ENCODE results near the gene BTN2A1. TPM values are rescaled to one million over a fixed set of nuclear protein-coding genes. Genes with fewer than 3 reads are reported as not detected.
A peak's percentile ranks its signal among the peaks of the same experiment; 100 is the strongest.

Gene BTN2A1
- total and polyA plus RNA-seq, 5 donors = 10.9 to 26.3 (median 20.4) TPM

DNA sequence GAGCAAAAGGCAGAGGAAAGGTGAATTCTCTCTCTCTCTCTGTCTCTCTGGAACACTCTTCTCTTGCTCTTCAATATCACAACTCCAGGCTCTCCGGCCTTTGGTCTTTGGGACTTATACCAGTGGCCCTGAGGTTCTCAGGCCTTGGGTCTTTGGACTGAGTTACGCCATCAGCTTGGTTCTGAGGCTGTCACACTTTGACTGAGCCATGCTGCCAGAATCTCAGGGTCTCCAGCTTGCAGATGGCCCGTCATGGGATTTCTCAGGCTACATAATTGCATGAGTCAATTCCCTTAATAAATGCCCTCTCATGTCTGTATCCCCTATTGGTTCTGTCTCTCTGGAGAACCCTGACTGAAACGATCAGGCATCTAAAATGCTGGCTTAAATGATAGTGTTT, 12.9 kb downstream of the BTN2A1 start:
- Histone ChIP-seq H3K4me3 (ENCODE audit: low read length) (no peak overlapping the region), H3K4me1 (ENCODE audit: control insufficient read depth, insufficient read depth, low read length) (no peaks in the 10 kb centered on the region), H3K27me3 (ENCODE audit: control insufficient read depth, insufficient read depth) (no peaks in the 10 kb centered on the region), H3K27ac (ENCODE audit: low read length) (no peak overlapping the region), H3K9me3 (ENCODE audit: control insufficient read depth, low read length) (no peaks in the 10 kb centered on the region)
- DNase-seq = no peak
- intact Hi-C loops (cut with DNase I) = no loop called here
- WGBS = 84% methylated on average over 4 of the region's 4 CpGs
- no peak for ATAC-seq

DNA sequence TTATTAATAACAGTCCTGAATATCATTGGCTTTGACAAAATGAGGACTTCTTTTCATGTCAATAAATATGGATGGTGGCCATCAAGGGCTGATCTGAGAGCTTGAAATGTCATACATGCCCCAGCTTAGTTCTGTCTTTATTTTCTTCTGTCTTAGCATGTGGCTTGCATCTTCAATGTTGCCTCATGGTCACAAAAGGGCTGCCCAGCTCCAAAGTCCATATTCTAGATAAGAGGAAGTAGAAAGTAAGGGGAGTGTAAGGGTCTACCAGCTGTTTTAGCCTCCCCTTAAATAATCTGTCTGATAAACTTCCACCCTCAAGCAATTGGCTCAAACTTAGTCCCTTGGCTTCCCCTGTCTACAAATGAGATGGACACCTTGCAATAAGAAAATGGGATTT, 14.2 kb downstream of the BTN2A1 start:
- DNase-seq (no peak), ATAC-seq (no peak)
- Histone ChIP-seq H3K4me1 (ENCODE audit: control insufficient read depth, insufficient read depth, low read length) (no peaks in the 10 kb centered on the region), H3K9me3 (ENCODE audit: control insufficient read depth, low read length) (no peaks in the 10 kb centered on the region), H3K27me3 (ENCODE audit: control insufficient read depth, insufficient read depth) (no peaks in the 10 kb centered on the region), H3K27ac (ENCODE audit: low read length) (no peak overlapping the region), H3K4me3 (ENCODE audit: low read length) (no peak overlapping the region)
- intact Hi-C loops (cut with DNase I) = no loop called here

DNA sequence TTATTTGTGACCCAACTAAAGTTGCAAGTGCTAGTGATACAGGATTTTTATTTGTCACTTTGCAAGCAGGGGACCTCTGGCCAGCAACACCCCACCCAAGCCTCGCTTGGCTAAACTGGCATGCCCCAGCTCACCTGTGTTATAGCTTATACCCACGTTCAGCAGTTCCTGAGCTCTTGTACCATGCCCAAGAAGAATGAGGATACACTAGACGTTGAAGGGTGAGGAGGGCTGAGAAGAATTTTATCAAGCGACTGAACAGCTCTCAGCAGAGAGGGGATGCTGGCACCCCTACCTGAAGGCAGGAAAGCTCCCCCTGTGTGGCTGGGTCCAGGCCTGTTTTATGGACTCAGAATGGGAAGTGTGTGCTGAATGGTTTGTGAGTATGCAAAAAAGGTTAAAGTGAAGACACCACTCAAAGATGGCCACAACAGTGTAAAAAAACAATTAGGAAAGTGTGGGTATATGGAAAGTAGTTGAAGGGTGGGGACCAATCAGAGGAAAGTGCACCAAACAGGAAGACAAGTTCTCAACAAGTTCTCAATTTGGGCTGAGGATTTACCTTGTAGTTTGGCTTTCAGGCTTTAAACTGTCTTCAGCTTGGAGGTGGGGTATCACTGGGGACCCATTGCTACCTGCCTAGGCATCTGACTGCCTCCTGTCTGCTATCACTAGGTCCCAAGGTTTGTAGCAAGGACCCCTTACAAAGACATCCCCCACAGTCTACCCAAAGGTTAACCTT, 15.0 kb downstream of the BTN2A1 start:
- Histone ChIP-seq H3K9me3 (ENCODE audit: control insufficient read depth, low read length) (no peaks in the 10 kb centered on the region), H3K27ac (ENCODE audit: low read length) (peak overlapping the region; percentile 46), H3K4me3 (ENCODE audit: low read length) (no peak overlapping the region), H3K27me3 (ENCODE audit: control insufficient read depth, insufficient read depth) (no peaks in the 10 kb centered on the region), H3K4me1 (ENCODE audit: control insufficient read depth, insufficient read depth, low read length) (no peaks in the 10 kb centered on the region)
- intact Hi-C loops (cut with DNase I) = no loop called here
- 96% methylated on average over 4 of the region's 4 CpGs for WGBS
- ATAC-seq (no peak), DNase-seq (no peak)

DNA sequence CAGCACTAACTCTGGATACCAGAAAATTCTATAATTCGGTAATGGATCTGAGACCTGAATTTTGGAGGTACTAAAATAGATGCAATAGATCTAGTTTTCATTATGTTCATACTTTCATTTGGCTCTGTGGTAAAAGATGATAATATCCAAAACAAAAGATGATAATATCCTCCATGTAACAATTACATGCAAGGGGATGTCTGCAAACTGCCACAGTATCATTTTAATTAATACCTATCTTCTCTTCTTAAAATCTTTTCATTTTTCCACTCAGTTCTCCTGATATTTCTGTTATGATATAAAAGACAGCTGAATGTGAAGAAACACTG, 15.6 kb downstream of the BTN2A1 start:
- Histone ChIP-seq H3K9me3 (ENCODE audit: control insufficient read depth, low read length) (no peaks in the 10 kb centered on the region), H3K27ac (ENCODE audit: low read length) (no peak overlapping the region), H3K4me3 (ENCODE audit: low read length) (peak overlapping the region; percentile 84), H3K27me3 (ENCODE audit: control insufficient read depth, insufficient read depth) (no peaks in the 10 kb centered on the region), H3K4me1 (ENCODE audit: control insufficient read depth, insufficient read depth, low read length) (no peaks in the 10 kb centered on the region)
- DNase-seq (no peak), ATAC-seq (no peak)
- intact Hi-C loops (cut with DNase I) = no loop called here
- 77% methylated on average over 1 of the region's 1 CpG for WGBS

DNA sequence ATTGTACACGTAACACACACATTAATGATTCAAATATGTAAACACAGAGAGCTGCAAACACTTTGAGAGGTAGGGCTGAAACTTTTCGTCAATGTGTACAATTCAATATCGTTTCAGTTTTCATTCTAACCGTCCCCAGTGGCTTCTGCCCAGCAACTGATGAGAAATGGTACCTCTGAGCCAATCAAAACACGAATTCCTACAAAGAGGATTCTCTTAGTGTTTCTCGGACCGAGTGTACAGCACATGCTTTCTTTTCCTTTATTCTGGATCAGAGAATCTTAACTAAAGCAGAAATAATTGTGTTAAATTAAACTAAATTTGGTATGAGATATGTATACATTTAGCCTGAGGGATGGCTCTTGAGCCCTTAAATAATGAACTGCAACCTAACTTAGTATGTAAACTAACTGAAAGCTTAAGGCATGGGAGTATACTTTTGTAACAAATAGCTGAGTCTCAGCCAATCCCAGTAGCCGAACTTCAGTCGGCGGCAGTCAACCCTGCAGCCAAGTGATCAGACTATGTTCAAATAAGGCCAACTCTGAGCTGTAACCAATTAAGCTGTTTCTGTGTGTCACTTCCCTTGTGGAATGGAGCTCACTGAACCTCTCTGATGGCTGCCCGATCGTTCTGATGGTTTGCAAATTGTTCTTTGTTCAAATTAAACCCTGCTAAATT, 16.1 kb downstream of the BTN2A1 start:
- ATAC-seq (peak; percentile 97 to 98), DNase-seq (peak; percentile 78 to 88 (median 87))
- Histone ChIP-seq H3K9me3 (ENCODE audit: control insufficient read depth, low read length) (no peaks in the 10 kb centered on the region), H3K27ac (ENCODE audit: low read length) (peak overlapping the region; percentile 98), H3K27me3 (ENCODE audit: control insufficient read depth, insufficient read depth) (no peaks in the 10 kb centered on the region), H3K4me1 (ENCODE audit: control insufficient read depth, insufficient read depth, low read length) (no peaks in the 10 kb centered on the region), H3K4me3 (ENCODE audit: low read length) (peak overlapping the region; percentile 84)
- intact Hi-C loops (cut with DNase I) = no loop called here
- 1% methylated on average over 12 of the region's 12 CpGs for WGBS

GRCh38 chr6:26474439-26474881, 16.7 kb downstream of the BTN2A1 start:
- DNase-seq = no peak
- 22% methylated on average over 2 of the region's 2 CpGs for WGBS
- peak in 1 of 2 donors; percentile 29 for ATAC-seq
- Histone ChIP-seq H3K27ac (ENCODE audit: low read length) (peak overlapping the region; percentile 98), H3K4me1 (ENCODE audit: control insufficient read depth, insufficient read depth, low read length) (no peaks in the 10 kb centered on the region), H3K4me3 (ENCODE audit: low read length) (peak overlapping the region; percentile 84), H3K9me3 (ENCODE audit: control insufficient read depth, low read length) (no peaks in the 10 kb centered on the region), H3K27me3 (ENCODE audit: control insufficient read depth, insufficient read depth) (no peaks in the 10 kb centered on the region)
- intact Hi-C loops (cut with DNase I) = no loop called here

DNA sequence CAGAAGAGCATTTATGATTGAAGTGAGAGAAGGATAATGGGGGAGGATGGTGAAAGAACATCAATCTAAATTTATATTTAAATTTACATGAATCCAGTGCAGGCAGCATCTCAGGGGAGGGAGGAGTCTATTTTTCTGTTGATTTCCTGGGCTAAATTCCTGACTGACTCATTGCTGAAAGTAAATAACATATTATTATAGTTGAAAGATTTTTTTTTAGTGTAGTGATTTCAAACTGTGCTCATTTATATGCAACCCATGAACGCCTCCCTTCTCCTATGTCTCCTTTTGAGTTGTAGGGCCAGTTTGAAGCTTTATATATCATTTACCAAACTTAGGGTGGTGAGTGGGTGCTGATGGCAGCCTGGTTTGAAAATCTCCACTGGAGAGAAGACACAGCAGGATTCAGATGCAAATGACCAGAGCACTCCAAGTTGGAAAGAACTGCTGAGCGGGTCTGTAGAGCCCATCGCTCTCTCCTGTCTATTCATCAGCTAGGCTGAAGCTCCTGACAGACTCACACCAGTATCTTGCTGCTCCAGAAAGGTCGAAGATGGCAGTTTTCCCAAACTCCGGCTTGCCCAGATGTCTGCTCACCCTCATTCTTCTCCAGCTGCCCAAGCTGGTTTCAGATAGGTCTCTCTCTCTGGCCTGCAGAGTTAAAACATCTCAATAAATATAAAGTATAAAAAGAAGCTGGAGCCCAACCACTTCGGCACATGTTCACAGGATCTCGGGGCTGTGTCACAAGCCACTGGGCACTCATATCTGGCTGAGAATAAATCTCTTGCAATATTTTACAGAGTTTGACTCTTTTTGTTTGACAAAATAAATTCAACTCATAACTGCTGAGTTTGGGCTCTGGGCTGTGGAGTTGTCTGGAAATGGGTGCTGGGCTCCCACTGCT, 18.3 kb downstream of the BTN2A1 start:
- intact Hi-C loops (cut with DNase I) = loop anchor here in 1 of 4 donors (5.0 kb wide), 1 partner anchor 41 kb away; no protein-coding TSS in a partner anchor
- Histone ChIP-seq H3K9me3 (ENCODE audit: control insufficient read depth, low read length) (no peaks in the 10 kb centered on the region), H3K4me3 (ENCODE audit: low read length) (no peak overlapping the region), H3K27me3 (ENCODE audit: control insufficient read depth, insufficient read depth) (no peaks in the 10 kb centered on the region), H3K4me1 (ENCODE audit: control insufficient read depth, insufficient read depth, low read length) (no peaks in the 10 kb centered on the region), H3K27ac (ENCODE audit: low read length) (no peak overlapping the region)
- no peak for DNase-seq
- no peak for ATAC-seq
- WGBS = 83% methylated on average over 7 of the region's 7 CpGs

GRCh38 chr6:26476896-26477295, 19.1 kb downstream of the BTN2A1 start:
- 87% methylated on average over 4 of the region's 4 CpGs for WGBS
- Histone ChIP-seq H3K4me1 (ENCODE audit: control insufficient read depth, insufficient read depth, low read length) (no peaks in the 10 kb centered on the region), H3K9me3 (ENCODE audit: control insufficient read depth, low read length) (no peaks in the 10 kb centered on the region), H3K27ac (ENCODE audit: low read length) (no peak overlapping the region), H3K4me3 (ENCODE audit: low read length) (no peak overlapping the region), H3K27me3 (ENCODE audit: control insufficient read depth, insufficient read depth) (no peaks in the 10 kb centered on the region)
- intact Hi-C loops (cut with DNase I) = loop anchor here in 1 of 4 donors (5.0 kb wide), 1 partner anchor 40 kb away; no protein-coding TSS in a partner anchor
- ATAC-seq (no peak), DNase-seq (no peak)

- Histone ChIP-seq H3K4me1 (ENCODE audit: control insufficient read depth, insufficient read depth, low read length) (no peaks in the 10 kb centered on the region), H3K27me3 (ENCODE audit: control insufficient read depth, insufficient read depth) (no peaks in the 10 kb centered on the region), H3K4me3 (ENCODE audit: low read length) (no peak overlapping the region), H3K27ac (ENCODE audit: low read length) (no peak overlapping the region), H3K9me3 (ENCODE audit: control insufficient read depth, low read length) (no peaks in the 10 kb centered on the region)
- 7% methylated on average over 1 of the region's 1 CpG for WGBS
- ATAC-seq (no peak), DNase-seq (no peak)
- intact Hi-C loops (cut with DNase I) = loop anchor here in 1 of 4 donors (5.0 kb wide), 1 partner anchor 40 kb away; no protein-coding TSS in a partner anchor
Measured at GRCh38 chr6:26477426-26477825, 19.7 kb downstream of the BTN2A1 start.

DNA sequence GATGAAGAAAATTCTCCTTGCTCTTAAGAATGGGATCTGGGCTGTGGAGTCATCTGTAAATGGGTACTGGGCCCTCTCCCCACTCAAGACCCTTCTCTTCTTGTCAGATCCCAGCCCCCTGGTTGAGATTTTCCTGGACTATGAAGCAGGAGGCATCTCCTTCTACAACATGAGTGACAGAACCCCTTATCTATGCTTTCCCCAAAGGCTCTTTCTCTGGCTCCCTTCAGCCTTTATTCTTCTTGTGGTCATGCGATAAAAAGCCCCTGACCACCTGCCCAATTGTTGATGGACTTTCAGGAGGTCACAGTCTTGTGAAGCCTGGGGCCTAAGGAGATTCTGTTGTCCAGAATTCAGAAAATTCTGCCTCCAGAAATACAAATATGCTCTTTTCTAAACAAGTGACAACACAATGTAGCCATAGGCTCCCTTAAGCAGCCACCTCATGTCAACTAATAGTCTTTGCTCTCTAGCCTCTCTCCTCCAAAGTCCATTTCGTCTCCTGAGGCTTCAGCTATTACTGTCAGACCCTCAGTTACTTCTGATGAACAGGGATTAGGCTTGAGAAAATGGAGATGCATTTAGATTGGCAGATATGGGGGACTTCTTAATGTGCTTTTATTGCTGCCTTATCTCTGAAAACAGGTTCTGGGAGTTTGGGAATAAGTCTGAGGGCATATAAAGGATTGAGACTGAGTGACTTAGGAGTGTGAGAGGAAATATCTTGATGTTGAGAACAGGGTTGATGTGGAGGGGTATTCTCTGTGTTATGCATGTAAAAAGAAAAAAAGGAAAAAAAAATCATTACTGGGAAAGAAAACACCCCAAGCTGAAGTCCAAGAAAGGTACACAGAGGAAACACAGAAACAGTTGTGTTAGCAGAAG, 20.6 kb downstream of the BTN2A1 start:
- 91% methylated on average over 2 of the region's 2 CpGs for WGBS
- intact Hi-C loops (cut with DNase I) = loop anchor here in 1 of 4 donors (5.0 kb wide), 1 partner anchor 39 kb away; no protein-coding TSS in a partner anchor
- DNase-seq (no peak), ATAC-seq (no peak)
- Histone ChIP-seq H3K4me1 (ENCODE audit: control insufficient read depth, insufficient read depth, low read length) (no peaks in the 10 kb centered on the region), H3K27me3 (ENCODE audit: control insufficient read depth, insufficient read depth) (no peaks in the 10 kb centered on the region), H3K27ac (ENCODE audit: low read length) (no peak overlapping the region), H3K4me3 (ENCODE audit: low read length) (no peak overlapping the region), H3K9me3 (ENCODE audit: control insufficient read depth, low read length) (no peaks in the 10 kb centered on the region)
